HG03469 (cell line): Measurements from ENCODE around the gene CYB561D2.

Experiments
- ATAC-seq: cut with Tn5 transposase; IDR thresholded peaks from one replicate; pipeline ENCODE4 v1.9.1; 2021; ENCODE audit warnings: mild to moderate bottlenecking, moderate library complexity, moderate number of reproducible peaks; ENCODE audit not compliant: unreplicated experiment

The CYB561D2 gene

GRCh38 chr3:50385754-50386153, 35.1 kb downstream of the CYB561D2 start:
- ATAC-seq: no peak

- ATAC-seq: no peak
Observed at GRCh38 chr3:50388016-50388719, 37.5 kb downstream of the CYB561D2 start.

DNA sequence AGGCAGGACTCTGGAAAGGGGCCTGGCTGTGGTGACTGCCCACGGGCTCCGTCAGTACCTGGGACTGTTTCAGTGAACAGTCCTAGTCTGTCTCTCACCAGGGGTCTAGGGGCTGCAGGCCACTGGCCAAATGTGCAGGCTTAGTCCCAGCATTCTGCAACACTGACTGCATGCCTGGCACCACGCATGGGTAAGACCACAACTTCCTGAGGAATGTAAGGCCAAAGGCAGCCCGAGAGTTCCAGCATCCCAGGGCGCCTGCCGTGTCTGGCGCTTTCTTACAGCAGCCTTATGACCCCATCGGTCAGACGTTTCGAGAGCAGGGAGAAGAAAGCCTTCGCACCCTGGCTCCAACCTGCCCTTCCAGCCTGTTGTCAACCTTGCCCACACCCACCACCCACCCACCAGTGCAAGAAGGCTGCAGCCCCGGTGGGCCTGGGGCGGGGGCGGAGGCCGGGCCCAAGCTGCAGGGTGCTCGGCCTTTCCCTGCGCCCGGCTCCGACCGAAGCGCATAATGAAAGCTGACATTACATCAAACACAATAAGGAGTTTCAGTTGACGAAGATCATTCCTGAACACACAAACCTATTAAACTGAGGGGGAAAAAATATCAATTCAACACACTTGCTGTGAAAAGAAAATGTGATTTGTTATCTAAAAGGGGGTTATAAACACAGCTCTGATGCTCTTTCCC, 38.2 kb downstream of the CYB561D2 start:
- no peak for ATAC-seq

- no peak for ATAC-seq
Observed at GRCh38 chr3:50389414-50389767, 38.7 kb downstream of the CYB561D2 start.

DNA sequence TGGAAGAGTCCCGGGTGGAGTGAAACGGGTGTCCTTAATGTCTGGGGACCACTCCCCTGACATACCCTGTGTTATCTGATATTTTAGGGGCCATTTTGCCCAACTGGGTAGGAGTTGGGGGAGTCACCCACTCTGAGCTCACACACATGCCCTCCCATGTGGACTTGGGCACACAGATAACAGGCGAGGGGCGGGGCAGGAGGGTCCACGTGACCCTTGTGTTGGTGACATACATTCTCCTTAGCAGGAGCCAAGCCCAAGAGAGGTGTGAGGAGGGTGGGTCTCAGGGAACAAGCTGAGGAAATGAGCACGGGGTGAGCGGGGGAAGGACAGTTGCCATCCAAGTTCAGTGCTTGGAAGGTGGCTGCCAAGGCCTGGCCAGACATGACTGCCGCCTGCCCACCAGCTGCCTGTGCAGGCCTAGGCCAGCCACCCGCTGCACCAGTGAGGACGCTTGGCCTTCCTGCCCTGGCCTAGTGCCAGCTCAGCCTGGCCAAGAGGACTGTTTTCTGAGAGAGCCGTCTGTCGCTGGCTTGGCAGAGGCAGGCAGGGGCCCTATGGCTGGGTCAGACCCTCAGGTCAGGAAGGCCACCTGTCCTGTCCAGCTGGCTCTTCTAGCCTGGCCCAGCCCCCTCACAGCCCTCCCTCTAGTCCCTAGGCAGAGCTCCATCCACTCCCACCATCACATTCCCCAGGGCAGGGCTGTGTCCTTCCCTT, 40.0 kb downstream of the CYB561D2 start:
- ATAC-seq: no peak

DNA sequence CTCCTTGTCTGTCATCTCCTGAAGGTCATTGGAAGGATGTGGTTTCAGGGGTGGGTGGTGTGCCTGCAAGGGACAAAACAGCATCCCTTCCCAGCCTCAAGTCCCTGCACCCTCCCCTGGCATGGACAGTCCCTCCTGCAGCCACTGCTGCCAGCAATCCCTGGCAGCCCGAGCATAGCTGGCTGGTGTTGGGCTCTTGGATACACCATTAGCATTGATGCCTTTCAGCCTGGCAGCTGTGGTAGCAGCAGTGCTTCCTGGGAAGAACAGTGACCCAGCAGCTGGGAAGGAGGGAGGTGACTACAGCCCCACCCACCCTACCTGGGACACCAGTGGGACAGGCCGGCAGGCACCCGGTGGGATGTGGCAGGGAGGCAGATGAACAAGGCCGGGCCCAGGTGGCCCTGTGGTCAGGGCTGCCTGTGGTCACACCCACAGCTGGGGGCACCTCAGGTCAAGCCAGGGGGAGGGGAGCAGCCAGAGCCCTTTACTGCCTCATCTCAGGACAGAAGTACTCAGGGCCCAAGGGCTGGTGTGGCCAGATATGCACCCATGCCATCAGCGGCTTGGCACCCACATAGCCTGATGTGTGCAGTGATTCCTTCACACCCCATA, 41.5 kb downstream of the CYB561D2 start:
- ATAC-seq: no peak

GRCh38 chr3:50393061-50393460, 42.4 kb downstream of the CYB561D2 start:
- no peak for ATAC-seq

GRCh38 chr3:50395070-50395860, 44.6 kb downstream of the CYB561D2 start:
- no peak for ATAC-seq

GRCh38 chr3:50396502-50396901, 45.8 kb downstream of the CYB561D2 start:
- ATAC-seq: no peak

DNA sequence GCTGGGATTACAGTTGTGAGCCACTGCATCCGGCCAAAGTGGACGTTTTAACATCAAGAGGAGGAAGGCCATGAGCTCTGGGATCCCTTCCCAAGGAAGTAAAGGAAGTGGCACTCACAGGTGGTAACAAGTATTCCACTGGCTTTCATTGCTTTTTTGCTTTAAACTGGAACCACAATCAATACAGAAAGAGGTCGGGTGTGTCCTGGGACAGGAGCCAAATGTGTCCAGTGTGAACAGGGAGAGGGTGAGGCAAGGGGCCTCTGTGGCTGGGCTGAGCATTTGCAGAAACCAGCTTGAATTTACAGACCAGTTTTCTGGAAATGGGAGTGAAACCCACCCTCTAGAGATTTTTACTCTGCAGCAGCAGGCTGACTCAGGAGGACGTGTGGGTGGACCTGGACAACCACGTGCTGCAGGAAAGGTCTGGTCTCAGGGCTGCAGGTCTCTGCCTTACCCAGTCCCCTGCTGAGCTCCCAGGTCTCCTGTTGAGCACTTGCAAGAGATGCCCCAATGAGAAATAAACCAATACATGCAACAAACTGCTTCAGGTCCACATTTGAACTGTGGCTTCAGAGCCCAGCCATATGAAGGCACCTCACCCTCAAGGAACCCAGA, 51.4 kb downstream of the CYB561D2 start:
- ATAC-seq: no peak
